SK-N-SH (cell line): Measurements from ENCODE around the gene EIF3C. TPM values are rescaled to one million over a fixed set of nuclear protein-coding genes. Genes with fewer than 3 reads are reported as not detected.
"Not testable (repeated sequence)": the region's sequence is repeated elsewhere in the genome, so short reads cannot be mapped to it uniquely, and the experiment has no call there.

Experiments
- CTCF ChIA-PET: fragments of 300-600, 350-600 bp; formaldehyde crosslinking; extraction: SDS; loops from one replicate; lab custom pipeline; 2021; lab: Yijun Ruan, JAX
- POLR2A ChIA-PET: fragments of 350-600 bp; sonication (Branson Sonifier 250); formaldehyde crosslinking; extraction: SDS; loops from one replicate; lab custom pipeline; 2020; ENCODE audit warnings: antibody characterized with exemption, inconsistent platforms; lab: Yijun Ruan, JAX
- DNase-seq: peaks from one replicate; pipeline ENCODE4 v3.0.0; 2012
- H2AFZ ChIP-seq: fragments of 200-600 bp; sonication (generic); 2 replicates; pipeline ENCODE4 v1.8.1; 2016; ENCODE audit warnings: antibody characterized with exemption, mild to moderate bottlenecking, low read depth
- H3F3A ChIP-seq: fragments of 200-600 bp; sonication (generic); replicated peaks from 2 replicates; pipeline ENCODE3; 2016; ENCODE audit warnings: antibody characterized with exemption, mild to moderate bottlenecking; ENCODE audit not compliant: insufficient read depth
- H3K27ac ChIP-seq, 2 experiments: fragments of 200-500 bp in 1 of 2; fragments of 200-600 bp in 1 of 2; sonication (Bioruptor generic) in 1 of 2; sonication (generic), shearing (Covaris generic) in 1 of 2; 2 replicates each; pipeline versions ENCODE4 v1.5.1 to v1.6.1; 2014 to 2016; ENCODE audit warnings: low read depth in 2 of 2, inconsistent platforms in 1 of 2, low read length in 1 of 2, mild to moderate bottlenecking in 1 of 2, mixed read lengths in 1 of 2
- H3K27me3 ChIP-seq: fragments of 200-600 bp; sonication (generic), shearing (Covaris generic); 2 replicates; pipeline ENCODE4 v1.6.1; 2016; ENCODE audit warnings: mixed run types; ENCODE audit not compliant: insufficient read depth
- H3K36me3 ChIP-seq, 2 experiments: fragments of 200-500 bp in 1 of 2; fragments of 200-600 bp in 1 of 2; sonication (Bioruptor generic) in 1 of 2; sonication (generic) in 1 of 2; replicated peaks in 1 of 2; 2 replicates each; pipeline versions ENCODE3 to v1.5.1; 2014 to 2016; ENCODE audit warnings: low read length in 1 of 2, mild to moderate bottlenecking in 1 of 2; ENCODE audit not compliant: insufficient read depth in 2 of 2, control insufficient read depth in 1 of 2
- H3K4me1 ChIP-seq, 2 experiments: fragments of 200-500 bp in 1 of 2; fragments of 200-600 bp in 1 of 2; sonication (Bioruptor generic) in 1 of 2; sonication (generic), shearing (Covaris generic) in 1 of 2; 2 replicates each; pipeline versions ENCODE4 v1.5.1 to v1.6.1; 2014 to 2016; ENCODE audit warnings: low read depth in 1 of 2, low read length in 1 of 2, mixed run types in 1 of 2; ENCODE audit not compliant: insufficient read depth in 2 of 2, control insufficient read depth in 1 of 2
- H3K4me2 ChIP-seq: fragments of 200-600 bp; sonication (generic), shearing (Covaris generic); 2 replicates; pipeline ENCODE4 v1.6.1; 2017; ENCODE audit warnings: mixed run types
- H3K4me3 ChIP-seq, 2 experiments: fragments of 200-500 bp in 1 of 2; fragments of 200-600 bp in 1 of 2; sonication (Bioruptor generic) in 1 of 2; sonication (generic), shearing (Covaris generic) in 1 of 2; 2 replicates each; pipeline versions ENCODE4 v1.5.1 to v1.8.1; 2014 to 2016; ENCODE audit warnings: low read depth in 2 of 2, inconsistent platforms in 1 of 2, low read length in 1 of 2, mild to moderate bottlenecking in 1 of 2, mixed read lengths in 1 of 2, moderate library complexity in 1 of 2
- H3K79me2 ChIP-seq: fragments of 200-600 bp; sonication (generic); 2 replicates; pipeline ENCODE4 v1.8.1; 2017; ENCODE audit warnings: mild to moderate bottlenecking; ENCODE audit not compliant: insufficient read depth
- H3K9ac ChIP-seq: fragments of 200-600 bp; sonication (generic); 2 replicates; pipeline ENCODE4 v1.6.1; 2017; ENCODE audit warnings: mixed run types
- H3K9me2 ChIP-seq: fragments of 200-600 bp; sonication (generic); 2 replicates; pipeline ENCODE4 v1.6.1; 2017; ENCODE audit warnings: mixed run types
- H3K9me3 ChIP-seq: fragments of 200-600 bp; sonication (generic); 2 replicates; pipeline ENCODE4 v1.6.1; 2017; ENCODE audit warnings: mixed run types, mild to moderate bottlenecking, moderate library complexity
- H4K20me1 ChIP-seq: fragments of 200-600 bp; sonication (generic); 2 replicates; pipeline ENCODE4 v1.6.1; 2017; ENCODE audit warnings: mild to moderate bottlenecking, mixed run types; ENCODE audit not compliant: insufficient read depth
- WGBS: methylation state at CpG from one replicate; pipeline ENCODE4 v1.1.6; 2017; ENCODE audit warnings: low lambda C conversion rate; 5-methylcytosine and 5-hydroxymethylcytosine counted together
- polyA plus RNA-seq, 3 experiments: library from polyadenylated mRNA; depleted of rRNA; stranded (reverse); fragments of >200 nt; gene quantifications; 2 replicates each; pipeline ENCODE4 v1.2.3, GENCODE V29; 2012

The EIF3C gene
- polyA plus RNA-seq, 1 of the 3 experiments (the other 2 are of a cell fraction) = 488 TPM

DNA sequence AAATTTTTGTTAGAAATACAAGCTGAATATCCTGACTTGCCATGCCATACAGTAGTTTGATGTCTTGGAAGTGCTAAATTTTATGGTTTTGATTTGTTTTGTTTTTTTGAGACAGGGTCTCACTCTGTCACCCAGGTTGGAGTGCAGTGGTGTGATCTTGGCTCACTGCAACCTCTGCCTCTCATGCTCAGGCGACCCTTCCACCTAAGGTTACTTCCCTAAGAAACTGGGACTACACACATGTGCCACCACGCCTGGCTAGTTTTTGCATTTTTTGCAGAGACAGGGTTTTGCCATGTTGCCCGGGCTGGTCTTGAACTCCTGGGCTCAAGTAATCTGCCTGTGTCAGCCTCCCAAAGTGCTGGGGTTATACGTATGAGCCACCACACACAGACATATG lies 19.5 kb upstream of the EIF3C start:
- H3K79me2 ChIP-seq, CTCF ChIA-PET, DNase-seq, H3K4me1 ChIP-seq, H3K9me3 ChIP-seq, H3K36me3 ChIP-seq, H3K9ac ChIP-seq, H3F3A ChIP-seq, H4K20me1 ChIP-seq, POLR2A ChIA-PET, H3K27me3 ChIP-seq, H3K4me3 ChIP-seq, H3K9me2 ChIP-seq, H2AFZ ChIP-seq, H3K4me2 ChIP-seq, H3K27ac ChIP-seq: not testable (repeated sequence)
- WGBS = 98% methylated on average over 2 of the region's 4 CpGs

GRCh38 chr16:28693257-28693950 lies 17.9 kb upstream of the EIF3C start:
- H3K4me3 ChIP-seq, H3K79me2 ChIP-seq, DNase-seq, CTCF ChIA-PET, H3K9me3 ChIP-seq, H2AFZ ChIP-seq, H3K4me1 ChIP-seq, POLR2A ChIA-PET, H4K20me1 ChIP-seq, H3K36me3 ChIP-seq, H3K4me2 ChIP-seq, H3F3A ChIP-seq, H3K27me3 ChIP-seq, H3K9ac ChIP-seq, H3K9me2 ChIP-seq, H3K27ac ChIP-seq: not testable (repeated sequence)
- WGBS = no CpG with 5 or more reads among the region's 11 CpGs

GRCh38 chr16:28699792-28700191 lies 11.5 kb upstream of the EIF3C start:
- WGBS = 64% methylated on average over 3 of the region's 9 CpGs

GRCh38 chr16:28700349-28700748 lies 10.9 kb upstream of the EIF3C start:
- H4K20me1 ChIP-seq, H3K9ac ChIP-seq, CTCF ChIA-PET, H3K36me3 ChIP-seq, POLR2A ChIA-PET, H3K9me2 ChIP-seq, H3K4me2 ChIP-seq, H3K4me3 ChIP-seq, H3K9me3 ChIP-seq, H2AFZ ChIP-seq, H3K4me1 ChIP-seq, DNase-seq, H3K27ac ChIP-seq, H3K79me2 ChIP-seq, H3K27me3 ChIP-seq, H3F3A ChIP-seq: not testable (repeated sequence)
- WGBS = 87% methylated on average over 13 of the region's 19 CpGs

More at GRCh38 chr16:28699792-28700191, 11.5 kb upstream of the EIF3C start:
- POLR2A ChIA-PET, H3K27ac ChIP-seq, H3K9me3 ChIP-seq, DNase-seq, H3F3A ChIP-seq, H3K79me2 ChIP-seq, H3K9me2 ChIP-seq, H3K4me2 ChIP-seq, H3K4me1 ChIP-seq, H4K20me1 ChIP-seq, H3K9ac ChIP-seq, H3K4me3 ChIP-seq, H3K27me3 ChIP-seq, H3K36me3 ChIP-seq, CTCF ChIA-PET, H2AFZ ChIP-seq: not testable (repeated sequence)

DNA sequence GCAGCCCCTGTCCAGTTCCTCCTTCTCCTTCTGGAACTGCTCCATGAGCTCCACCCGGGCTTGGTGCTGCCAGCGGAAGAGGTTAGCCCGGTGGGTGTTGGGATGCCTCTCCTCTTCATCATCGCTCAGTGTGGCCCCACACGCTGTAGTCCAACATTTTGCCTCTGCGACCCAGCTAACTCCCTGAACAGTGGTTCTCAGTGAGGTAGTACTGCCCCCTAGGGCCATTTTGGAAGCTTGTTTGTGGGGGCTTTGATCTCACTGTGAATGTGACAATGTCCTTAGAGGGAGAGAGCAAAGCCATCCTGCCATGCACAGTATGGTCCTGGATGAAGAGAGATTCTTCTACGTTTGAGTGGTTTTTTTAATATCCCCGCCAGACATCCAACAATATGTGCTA lies 9.9 kb upstream of the EIF3C start:
- H3K36me3 ChIP-seq, H4K20me1 ChIP-seq, H3K27ac ChIP-seq, H3F3A ChIP-seq, H3K4me3 ChIP-seq, H3K4me1 ChIP-seq, H2AFZ ChIP-seq, H3K9me3 ChIP-seq, H3K9ac ChIP-seq, H3K79me2 ChIP-seq, H3K4me2 ChIP-seq, DNase-seq, H3K9me2 ChIP-seq, CTCF ChIA-PET, POLR2A ChIA-PET, H3K27me3 ChIP-seq: not testable (repeated sequence)
- WGBS = no CpG with 5 or more reads among the region's 8 CpGs

- H3K27me3 ChIP-seq, H3K9me2 ChIP-seq, H3K4me2 ChIP-seq, H3K27ac ChIP-seq, CTCF ChIA-PET, H3K4me3 ChIP-seq, H3K36me3 ChIP-seq, H3K4me1 ChIP-seq, H4K20me1 ChIP-seq, H3K9me3 ChIP-seq, H2AFZ ChIP-seq, POLR2A ChIA-PET, H3F3A ChIP-seq, H3K79me2 ChIP-seq, DNase-seq, H3K9ac ChIP-seq: not testable (repeated sequence)
- WGBS = no CpG with 5 or more reads among the region's 7 CpGs
Observed at GRCh38 chr16:28704246-28704645, 7.0 kb upstream of the EIF3C start.
